ENCODE data around the gene ADAM19. TPM values are rescaled to one million over a fixed set of nuclear protein-coding genes. Genes with fewer than 3 reads are reported as not detected.

ADAM19 gene
- polyA plus RNA-seq, 1 donor from 2014 or later, result 9.9 TPM

- Histone ChIP-seq H3K27me3 (ENCODE audit: insufficient read depth, low read depth, low read length) (no peaks in the 10 kb centered on the region), H3K9me2 (ENCODE audit: insufficient read depth, low read length) (no peaks in the 10 kb centered on the region), H3K4me2 (ENCODE audit: low read length) (no peak overlapping the region), H2AFZ (ENCODE audit: low read depth, low read length) (no peak overlapping the region), H3K9ac (ENCODE audit: low read length) (no peak overlapping the region), H3K27ac (ENCODE audit: low read length) (no peak overlapping the region), H3K79me2 (replicated peaks; ENCODE audit: insufficient read depth, low read length) (no peaks in the 10 kb centered on the region), H3K36me3 (ENCODE audit: insufficient read depth, low read length) (no peaks in the 10 kb centered on the region), H3K4me3 (ENCODE audit: low read length) (no peak overlapping the region), H3F3A (ENCODE audit: insufficient read depth, low read length, poor library complexity, severe bottlenecking) (no peaks in the 10 kb centered on the region), H3K9me3 (ENCODE audit: low read length) (no peaks in the 10 kb centered on the region), H4K20me1 (ENCODE audit: insufficient read depth) (no peaks in the 10 kb centered on the region)
- TF ChIP-seq MXI1 (conservative IDR thresholded peaks at IDR 0.05; ENCODE audit: poor library complexity, severe bottlenecking) (no peak), EZH2 (IDR thresholded peaks at IDR 0.05; ENCODE audit: borderline replicate concordance, insufficient read depth, low read length, poor library complexity, severe bottlenecking) (no peak), TAF1 (IDR thresholded peaks at IDR 0.05; ENCODE audit: low read depth) (no peak), REST (IDR thresholded peaks at IDR 0.05; ENCODE audit: borderline replicate concordance) (no peak), EP300 (conservative IDR thresholded peaks at IDR 0.05; ENCODE audit: poor library complexity, severe bottlenecking) (no peak), SMC3 (conservative IDR thresholded peaks at IDR 0.05; ENCODE audit: poor library complexity) (no peak), CTCF (IDR thresholded peaks at IDR 0.05; ENCODE audit: poor library complexity, severe bottlenecking) (no peak), POLR2AphosphoS5 (IDR thresholded peaks at IDR 0.05) (no peak), RAD21 (conservative IDR thresholded peaks at IDR 0.05) (no peak)
These were observed 31.0 kb downstream of the ADAM19 start for GRCh38 chr5:157544623-157544989.

- Histone ChIP-seq H3K27ac (ENCODE audit: low read length) (no peak overlapping the region), H3F3A (ENCODE audit: insufficient read depth, low read length, poor library complexity, severe bottlenecking) (no peaks in the 10 kb centered on the region), H3K4me2 (ENCODE audit: low read length) (no peak overlapping the region), H3K79me2 (replicated peaks; ENCODE audit: insufficient read depth, low read length) (no peaks in the 10 kb centered on the region), H3K9me2 (ENCODE audit: insufficient read depth, low read length) (no peaks in the 10 kb centered on the region), H4K20me1 (ENCODE audit: insufficient read depth) (no peaks in the 10 kb centered on the region), H3K9ac (ENCODE audit: low read length) (no peak overlapping the region), H3K36me3 (ENCODE audit: insufficient read depth, low read length) (no peaks in the 10 kb centered on the region), H3K4me3 (ENCODE audit: low read length) (no peak overlapping the region), H3K27me3 (ENCODE audit: insufficient read depth, low read depth, low read length) (no peaks in the 10 kb centered on the region), H2AFZ (ENCODE audit: low read depth, low read length) (no peak overlapping the region), H3K9me3 (ENCODE audit: low read length) (no peaks in the 10 kb centered on the region)
- no peak for TF ChIP-seq POLR2AphosphoS5 (IDR thresholded peaks at IDR 0.05)
- no peak for TF ChIP-seq MXI1 (conservative IDR thresholded peaks at IDR 0.05; ENCODE audit: poor library complexity, severe bottlenecking)
- no peak for TF ChIP-seq CTCF (IDR thresholded peaks at IDR 0.05; ENCODE audit: poor library complexity, severe bottlenecking)
- no peak for TF ChIP-seq EP300 (conservative IDR thresholded peaks at IDR 0.05; ENCODE audit: poor library complexity, severe bottlenecking)
- TF ChIP-seq TAF1 (IDR thresholded peaks at IDR 0.05; ENCODE audit: low read depth), result no peak
- no peak for TF ChIP-seq EZH2 (IDR thresholded peaks at IDR 0.05; ENCODE audit: borderline replicate concordance, insufficient read depth, low read length, poor library complexity, severe bottlenecking)
These were observed 31.6 kb downstream of the ADAM19 start for GRCh38 chr5:157543825-157544622.
